ENCODE results near the gene ARPP19. TPM values are rescaled to one million over a fixed set of nuclear protein-coding genes. Genes with fewer than 3 reads are reported as not detected.
"Not testable (repeated sequence)": the region's sequence is repeated elsewhere in the genome, so short reads cannot be mapped to it uniquely, and the experiment has no call there.

The ARPP19 gene
- total RNA-seq, 1 donor from 2014 or later, result 197 TPM

DNA sequence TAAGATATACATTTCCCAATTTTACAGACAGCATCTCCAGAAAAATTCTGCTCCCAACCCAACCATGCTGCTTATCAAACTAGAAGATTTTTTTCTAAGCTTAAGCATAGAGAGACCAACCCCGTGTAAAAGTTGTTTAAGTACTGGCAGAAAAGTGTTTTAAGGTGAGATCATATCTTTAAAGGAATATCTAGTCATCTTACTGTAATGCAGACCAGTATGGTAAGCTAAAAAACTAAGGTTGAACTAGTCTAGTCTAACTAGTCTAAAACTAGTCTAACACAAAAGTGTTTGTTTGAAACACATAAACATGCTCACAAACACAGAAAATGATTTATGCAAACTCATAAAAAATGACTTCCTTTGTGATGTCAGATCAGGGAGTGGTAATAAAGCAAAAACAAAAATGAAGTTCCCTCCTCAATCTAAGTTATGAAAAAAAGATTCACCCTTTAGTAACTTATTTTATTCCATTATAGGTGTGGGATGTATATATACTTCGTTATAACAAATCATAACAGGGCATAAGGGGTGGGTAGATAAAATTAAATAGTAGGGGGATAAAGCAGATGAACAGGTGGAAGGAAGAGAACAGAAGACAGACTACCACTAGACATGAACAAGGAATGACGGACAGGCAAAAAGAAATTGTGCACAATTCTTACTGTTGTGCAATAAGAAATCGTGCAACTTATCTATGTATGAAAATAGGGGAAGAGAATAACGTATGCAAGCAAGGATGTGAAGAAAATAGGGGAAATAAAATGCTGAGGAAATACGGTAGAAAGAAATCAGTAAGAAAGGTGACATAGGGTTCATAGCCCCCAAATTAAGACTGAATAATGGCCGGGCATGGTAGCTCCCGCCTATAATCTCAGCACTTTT lies 50.1 kb downstream of the ARPP19 start:
- intact Hi-C loops (cut with micrococcal nuclease), result no loop called here

DNA sequence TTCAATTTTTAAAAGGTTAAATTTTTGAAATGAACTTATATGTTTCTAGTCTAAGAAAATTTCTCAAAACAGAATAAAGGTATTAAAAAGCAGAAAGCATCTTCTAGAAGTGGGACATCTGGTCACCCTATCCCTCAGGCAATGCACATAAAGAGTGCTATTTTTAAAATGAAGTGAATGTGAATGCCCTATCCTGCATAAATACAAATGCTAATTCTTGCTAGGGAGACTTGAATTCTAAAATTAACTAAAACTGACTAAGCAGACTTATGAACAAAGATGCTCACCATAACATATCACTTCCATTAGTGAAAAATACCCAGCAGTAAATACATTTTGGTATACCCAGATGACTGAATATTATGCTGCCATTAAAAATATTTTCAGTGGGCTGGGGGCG lies 51.8 kb downstream of the ARPP19 start:
- intact Hi-C loops (cut with micrococcal nuclease), result no loop called here

GRCh38 chr15:52515343-52515742 lies 53.5 kb downstream of the ARPP19 start:
- intact Hi-C loops (cut with micrococcal nuclease), result no loop called here

DNA sequence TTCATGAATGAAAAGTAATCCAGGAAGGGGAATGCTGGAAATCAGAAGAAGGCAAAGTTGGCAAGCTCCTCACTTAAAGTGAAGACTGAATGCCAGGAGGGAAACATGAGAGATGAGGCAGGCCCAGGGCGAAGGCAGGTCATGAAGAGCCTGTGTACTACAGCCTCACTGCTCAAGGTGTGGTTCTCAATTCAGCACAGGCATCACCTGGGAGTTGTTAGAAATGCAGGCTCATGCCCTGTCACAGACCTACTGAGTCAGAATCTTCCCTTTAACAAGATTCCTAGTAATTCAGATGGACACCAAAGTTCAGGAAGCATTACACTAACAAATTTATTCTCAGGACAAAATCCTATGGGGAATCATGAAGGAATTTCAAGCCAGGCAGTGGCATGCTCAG lies 54.3 kb downstream of the ARPP19 start:
- intact Hi-C loops (cut with micrococcal nuclease), result no loop called here

DNA sequence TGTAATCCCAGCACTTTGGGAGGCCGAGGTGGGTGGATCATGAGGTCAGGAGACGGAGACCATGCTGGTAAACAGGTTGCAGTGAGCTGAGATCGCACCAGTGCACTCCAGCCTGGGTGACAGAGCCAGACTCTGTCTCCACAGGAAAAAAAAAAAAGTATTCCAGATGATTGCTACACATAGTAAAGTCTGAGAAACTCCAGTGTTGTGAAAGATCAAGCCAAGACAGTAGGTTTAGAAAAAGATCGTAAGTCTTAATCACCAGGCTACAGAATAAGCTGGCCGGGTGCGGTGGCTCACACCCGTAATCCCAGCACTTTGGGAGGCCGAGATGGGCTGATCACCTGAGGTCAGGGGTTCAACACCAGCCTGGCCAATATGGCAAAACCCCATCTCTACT lies 56.0 kb downstream of the ARPP19 start:
- intact Hi-C loops (cut with micrococcal nuclease), result not testable (repeated sequence)

- intact Hi-C loops (cut with micrococcal nuclease), result no loop called here
Measured at GRCh38 chr15:52511084-52511483, 57.7 kb downstream of the ARPP19 start.

- intact Hi-C loops (cut with micrococcal nuclease), result no loop called here
Measured at GRCh38 chr15:52509500-52510245, 59.2 kb downstream of the ARPP19 start.

DNA sequence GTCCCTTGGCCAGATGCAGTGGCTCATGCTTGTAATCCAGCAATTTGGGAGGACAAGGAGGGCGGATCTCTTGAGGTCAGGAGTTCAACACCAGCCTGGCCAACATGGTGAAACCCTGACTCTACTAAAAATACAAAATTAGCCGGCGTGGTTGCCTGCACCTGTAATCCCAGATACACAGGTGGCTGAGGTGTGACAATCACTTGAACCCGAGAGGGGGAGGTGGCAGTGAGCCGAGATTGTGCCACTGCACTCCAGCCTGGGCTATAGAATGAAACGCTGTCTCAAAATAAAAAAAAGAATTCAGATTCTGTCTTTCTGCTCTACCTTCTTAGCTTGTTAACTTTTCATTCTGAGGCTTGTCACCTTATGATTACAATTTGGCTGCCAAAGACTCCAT lies 62.3 kb downstream of the ARPP19 start:
- intact Hi-C loops (cut with micrococcal nuclease), result no loop called here

DNA sequence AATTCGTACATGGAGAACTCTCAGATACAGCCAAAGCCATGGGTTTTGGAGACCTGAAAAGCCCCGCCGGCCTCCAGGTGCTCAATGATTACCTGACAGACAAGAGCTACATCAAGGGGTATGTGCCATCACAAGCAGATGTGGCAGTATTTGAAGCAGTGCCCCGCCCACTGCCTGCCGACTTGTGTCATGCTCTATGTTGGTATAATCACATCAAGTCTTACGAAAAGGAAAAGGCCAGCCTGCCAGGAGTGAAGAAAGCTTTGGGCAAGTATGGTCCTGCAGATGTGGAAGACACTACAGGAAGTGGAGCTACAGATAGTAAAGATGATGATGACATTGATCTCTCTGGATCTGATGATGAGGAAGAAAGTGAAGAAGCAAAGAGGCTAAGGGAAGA lies 63.7 kb downstream of the ARPP19 start:
- intact Hi-C loops (cut with micrococcal nuclease), result no loop called here

GRCh38 chr15:52503788-52504496 lies 64.9 kb downstream of the ARPP19 start:
- intact Hi-C loops (cut with micrococcal nuclease), result no loop called here

GRCh38 chr15:52502608-52503007 lies 66.2 kb downstream of the ARPP19 start:
- intact Hi-C loops (cut with micrococcal nuclease), result no loop called here

DNA sequence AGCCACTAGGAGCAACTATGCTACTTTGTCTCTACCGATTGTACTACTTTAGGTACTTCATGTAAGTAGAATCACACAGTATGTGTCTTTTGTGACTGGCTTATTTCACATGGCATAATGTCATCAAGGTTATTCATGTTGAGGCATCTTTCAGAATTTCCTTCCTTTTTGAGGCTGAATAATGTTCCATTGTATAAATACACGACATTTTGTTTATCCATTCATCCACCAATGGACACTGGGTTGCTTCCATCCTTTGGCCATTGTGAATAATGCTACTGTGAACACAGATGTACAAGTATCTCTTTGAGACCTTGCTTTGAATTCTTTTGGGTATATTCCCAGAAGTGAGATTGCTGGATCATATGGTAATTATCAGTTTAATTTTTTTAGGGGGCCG lies 69.3 kb downstream of the ARPP19 start:
- intact Hi-C loops (cut with micrococcal nuclease), result no loop called here

GRCh38 chr15:52498706-52499105 lies 70.1 kb downstream of the ARPP19 start:
- intact Hi-C loops (cut with micrococcal nuclease), result no loop called here

Other genes starting within 250 kb of the ARPP19 start
- gene MYO5A, start 40.1 kb downstream of the ARPP19 start, total RNA-seq, result 34.5 and 34.8 TPM in 2 replicates
- gene ATOSA, start 110.4 kb upstream of the ARPP19 start, total RNA-seq, result 42.8 and 44.3 TPM in 2 replicates
- gene ONECUT1, start 221.3 kb upstream of the ARPP19 start, total RNA-seq, result not detected in 2 replicates

All from T-helper 1 cell treated with Interleukin-12 subunit alpha and Interleukin-12 subunit beta and Interleukin-4 antibody, amounts not matched to agents 30 ng/mL and 1 ng/mL, for 36 hours (primary cell).